ENCODE results near the gene RNF14.

RNF14 gene

GRCh38 chr5:141982626-141983025 is 13.7 kb downstream of the RNF14 start:
- DNase-seq: no peak

- no peak for DNase-seq
These were observed 17.2 kb downstream of the RNF14 start for GRCh38 chr5:141986072-141986471.

GRCh38 chr5:141989720-141990119 is 20.8 kb downstream of the RNF14 start:
- no peak for DNase-seq

- DNase-seq: no peak
These were observed 23.6 kb downstream of the RNF14 start for GRCh38 chr5:141992349-141992963.

GRCh38 chr5:141994511-141995136 is 25.7 kb downstream of the RNF14 start:
- no peak for DNase-seq

GRCh38 chr5:141995656-141996055 is 26.8 kb downstream of the RNF14 start:
- DNase-seq: no peak

- no peak for DNase-seq
These were observed 28.6 kb downstream of the RNF14 start for GRCh38 chr5:141997358-141997960.

- DNase-seq: no peak
These were observed 31.3 kb downstream of the RNF14 start for GRCh38 chr5:142000173-142000572.

- DNase-seq: no peak
These were observed 32.0 kb downstream of the RNF14 start for GRCh38 chr5:142000704-142001484.

- no peak for DNase-seq
These were observed 34.4 kb downstream of the RNF14 start for GRCh38 chr5:142003266-142003800.

GRCh38 chr5:142006363-142007236 is 37.7 kb downstream of the RNF14 start:
- no peak for DNase-seq

- DNase-seq: no peak
These were observed 38.3 kb downstream of the RNF14 start for GRCh38 chr5:142007237-142007544.

- no peak for DNase-seq
These were observed 39.9 kb downstream of the RNF14 start for GRCh38 chr5:142008813-142009212.

- DNase-seq: no peak
These were observed 41.0 kb downstream of the RNF14 start for GRCh38 chr5:142009886-142010285.

- no peak for DNase-seq
These were observed 42.8 kb downstream of the RNF14 start for GRCh38 chr5:142011572-142012185.

- no peak for DNase-seq
These were observed 43.4 kb downstream of the RNF14 start for GRCh38 chr5:142012186-142012785.

GRCh38 chr5:142012792-142013388 is 44.0 kb downstream of the RNF14 start, which contains the start of gene GNPDA1:
Gene GNPDA1, minus strand, starts transcription at chr5:142013027. Its CDS starts 992 bp downstream, at chr5:142012035.
- DNase-seq: no peak

- DNase-seq: no peak
These were observed 45.0 kb downstream of the RNF14 start for GRCh38 chr5:142013734-142014521.

- DNase-seq: no peak
These were observed 46.1 kb downstream of the RNF14 start for GRCh38 chr5:142014911-142015584.

Measured in DMS79 (cell line).